ENCODE measurements around the gene HAO2.

Gene HAO2
- 0 reads per million in 3 donors for total RNA-seq

- Histone ChIP-seq H3K9me3 (ENCODE audit: control insufficient read depth, low read length) (no peaks in the 10 kb centered on the region), H3K27ac (ENCODE audit: insufficient read depth, low read length, poor library complexity, severe bottlenecking) (no peak within 1 kb of the TSS), H3K27me3 (replicated peaks; ENCODE audit: control insufficient read depth, insufficient read depth, low read length, poor library complexity, severe bottlenecking) (no peaks in the 10 kb centered on the region), H3K4me3 (ENCODE audit: insufficient read depth, low read depth, low read length, poor library complexity, severe bottlenecking) (no peak within 1 kb of the TSS), H3K4me1 (ENCODE audit: control insufficient read depth, insufficient read depth, low read length, poor library complexity, severe bottlenecking) (no peaks in the 10 kb centered on the region), H3K36me3 (ENCODE audit: control insufficient read depth, insufficient read depth, low read length) (no peaks in the 10 kb centered on the region)
- DNase-seq: no peak
Observed at GRCh38 chr1:119368554-119368953, at the start of gene HAO2. Gene HAO2, plus strand, starts transcription at chr1:119368785. Its CDS starts 12,301 bp downstream, at chr1:119381086.

- H3K36me3 ChIP-seq (ENCODE audit: control insufficient read depth, insufficient read depth, low read length): no peaks in the 10 kb centered on the region
- H3K9me3 ChIP-seq (ENCODE audit: control insufficient read depth, low read length): no peaks in the 10 kb centered on the region
- no peak for DNase-seq
Observed at GRCh38 chr1:119320100-119320499, 48.5 kb upstream of the HAO2 start.

DNA sequence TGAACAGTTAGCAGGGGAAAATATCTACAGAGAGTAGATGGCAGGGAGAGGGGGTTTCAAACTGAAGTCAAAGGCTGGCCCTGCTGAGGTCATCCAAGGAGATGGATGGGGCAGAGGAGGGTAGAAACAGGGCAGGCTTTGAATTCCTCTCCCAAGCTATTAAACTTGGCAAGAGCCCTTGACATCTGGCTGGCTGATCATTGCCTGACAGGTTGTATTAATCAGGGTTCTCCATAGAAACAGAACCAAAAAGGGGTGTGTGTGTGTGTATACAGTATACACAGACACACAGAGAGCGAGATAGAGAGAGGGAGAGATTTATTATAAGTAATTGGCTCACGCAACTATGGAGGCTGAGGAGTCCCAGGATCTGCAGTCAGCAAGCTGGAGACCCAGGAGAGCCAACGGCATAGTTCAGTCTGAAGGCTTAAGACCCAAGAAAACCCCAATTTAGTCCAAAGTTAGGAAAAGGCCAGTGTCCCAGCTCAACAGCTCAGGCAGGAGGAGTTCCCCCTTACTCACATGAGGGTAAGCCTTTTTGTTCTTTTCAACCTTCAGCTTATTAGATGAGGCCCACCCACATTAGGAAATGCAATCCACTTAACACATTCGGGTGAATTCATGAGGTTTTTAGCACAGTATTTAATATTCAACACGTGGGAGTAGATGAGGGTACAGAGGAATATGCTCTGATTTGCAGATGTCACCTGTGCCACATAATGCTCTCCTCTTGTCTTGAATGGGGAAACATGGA, 46.7 kb upstream of the HAO2 start:
- no peak overlapping the region for H3K4me3 ChIP-seq (ENCODE audit: insufficient read depth, low read depth, low read length, poor library complexity, severe bottlenecking)
- no peak for DNase-seq
- H3K27me3 ChIP-seq (replicated peaks; ENCODE audit: control insufficient read depth, insufficient read depth, low read length, poor library complexity, severe bottlenecking): no peaks in the 10 kb centered on the region
- no peaks in the 10 kb centered on the region for H3K4me1 ChIP-seq (ENCODE audit: control insufficient read depth, insufficient read depth, low read length, poor library complexity, severe bottlenecking)
- H3K36me3 ChIP-seq (ENCODE audit: control insufficient read depth, insufficient read depth, low read length): no peaks in the 10 kb centered on the region
- no peaks in the 10 kb centered on the region for H3K9me3 ChIP-seq (ENCODE audit: control insufficient read depth, low read length)
- no peak overlapping the region for H3K27ac ChIP-seq (ENCODE audit: insufficient read depth, low read length, poor library complexity, severe bottlenecking)

More at GRCh38 chr1:119320100-119320499, 48.5 kb upstream of the HAO2 start:
- H3K27me3 ChIP-seq (replicated peaks; ENCODE audit: control insufficient read depth, insufficient read depth, low read length, poor library complexity, severe bottlenecking): no peaks in the 10 kb centered on the region
- no peaks in the 10 kb centered on the region for H3K4me1 ChIP-seq (ENCODE audit: control insufficient read depth, insufficient read depth, low read length, poor library complexity, severe bottlenecking)
- H3K27ac ChIP-seq (ENCODE audit: insufficient read depth, low read length, poor library complexity, severe bottlenecking): no peak overlapping the region
- no peak overlapping the region for H3K4me3 ChIP-seq (ENCODE audit: insufficient read depth, low read depth, low read length, poor library complexity, severe bottlenecking)

DNA sequence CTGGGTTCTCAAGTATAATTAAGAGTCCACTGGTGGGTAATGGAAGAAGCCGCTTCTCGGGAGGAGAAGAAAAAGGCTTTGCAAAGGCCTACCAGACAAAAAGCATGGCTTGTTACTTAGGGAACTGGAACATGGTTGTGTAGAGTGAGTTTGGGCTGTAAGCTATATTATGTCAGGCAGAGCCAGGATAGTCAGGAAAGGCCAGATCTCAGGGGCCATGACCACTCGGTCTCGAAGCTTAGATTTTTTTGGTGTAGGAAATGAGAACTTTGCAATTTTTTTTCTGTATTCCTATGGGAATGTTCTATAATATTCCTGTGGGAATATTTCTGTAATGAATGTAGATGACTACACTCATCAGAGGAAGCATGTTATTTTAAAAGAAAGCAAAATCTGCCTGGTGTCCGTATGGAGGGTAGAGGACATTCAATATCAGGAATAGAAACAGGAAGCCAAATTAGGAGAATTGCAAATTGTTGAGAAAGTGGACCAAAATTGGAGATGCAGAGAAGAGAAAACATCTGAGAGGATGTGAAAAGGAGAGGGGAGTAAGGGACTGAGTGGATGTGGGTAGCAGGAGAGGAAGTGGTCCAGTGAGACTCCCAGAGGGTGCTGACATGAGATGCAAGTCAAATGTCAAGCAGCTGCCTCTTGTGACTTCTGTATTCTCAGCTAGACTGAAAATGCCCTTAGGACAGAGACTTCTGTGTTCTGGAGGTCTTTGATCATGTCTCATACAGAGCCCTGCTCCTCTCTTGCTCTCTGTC, 45.2 kb upstream of the HAO2 start:
- DNase-seq: no peak
- H3K36me3 ChIP-seq (ENCODE audit: control insufficient read depth, insufficient read depth, low read length): no peaks in the 10 kb centered on the region
- no peak overlapping the region for H3K4me3 ChIP-seq (ENCODE audit: insufficient read depth, low read depth, low read length, poor library complexity, severe bottlenecking)
- no peaks in the 10 kb centered on the region for H3K27me3 ChIP-seq (replicated peaks; ENCODE audit: control insufficient read depth, insufficient read depth, low read length, poor library complexity, severe bottlenecking)
- H3K9me3 ChIP-seq (ENCODE audit: control insufficient read depth, low read length): no peaks in the 10 kb centered on the region
- no peaks in the 10 kb centered on the region for H3K4me1 ChIP-seq (ENCODE audit: control insufficient read depth, insufficient read depth, low read length, poor library complexity, severe bottlenecking)
- H3K27ac ChIP-seq (ENCODE audit: insufficient read depth, low read length, poor library complexity, severe bottlenecking): no peak overlapping the region

DNA sequence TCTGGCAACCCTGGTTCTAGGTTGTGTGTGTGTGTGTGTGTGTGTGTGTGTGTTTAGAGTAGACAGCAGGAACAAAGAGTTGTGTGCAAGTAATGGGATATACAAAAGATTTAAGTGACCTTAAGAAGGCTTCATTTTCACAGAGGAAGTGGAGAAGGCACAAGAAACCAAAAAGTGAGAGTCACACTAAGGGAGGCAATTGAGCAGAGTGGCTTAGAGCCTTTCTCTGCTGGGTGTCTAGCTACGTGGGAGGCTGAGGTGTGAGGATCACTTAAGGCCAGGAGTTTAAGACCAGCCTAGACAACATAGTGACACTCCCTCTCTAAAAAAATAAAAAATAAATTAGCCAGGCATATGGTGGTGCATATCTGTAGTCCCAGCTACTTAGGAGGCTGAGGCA, 44.4 kb upstream of the HAO2 start:
- Histone ChIP-seq H3K4me1 (ENCODE audit: control insufficient read depth, insufficient read depth, low read length, poor library complexity, severe bottlenecking) (no peaks in the 10 kb centered on the region), H3K27me3 (replicated peaks; ENCODE audit: control insufficient read depth, insufficient read depth, low read length, poor library complexity, severe bottlenecking) (no peaks in the 10 kb centered on the region), H3K36me3 (ENCODE audit: control insufficient read depth, insufficient read depth, low read length) (no peaks in the 10 kb centered on the region), H3K9me3 (ENCODE audit: control insufficient read depth, low read length) (no peaks in the 10 kb centered on the region), H3K27ac (ENCODE audit: insufficient read depth, low read length, poor library complexity, severe bottlenecking) (no peak overlapping the region), H3K4me3 (ENCODE audit: insufficient read depth, low read depth, low read length, poor library complexity, severe bottlenecking) (no peak overlapping the region)
- DNase-seq: no peak

GRCh38 chr1:119326251-119326650, 42.3 kb upstream of the HAO2 start:
- no peak for DNase-seq

GRCh38 chr1:119327094-119327449, 41.5 kb upstream of the HAO2 start:
- no peak overlapping the region for H3K27ac ChIP-seq (ENCODE audit: insufficient read depth, low read length, poor library complexity, severe bottlenecking)
- H3K4me3 ChIP-seq (ENCODE audit: insufficient read depth, low read depth, low read length, poor library complexity, severe bottlenecking): peak overlapping the region; percentile 46
- H3K9me3 ChIP-seq (ENCODE audit: control insufficient read depth, low read length): no peaks in the 10 kb centered on the region
- H3K36me3 ChIP-seq (ENCODE audit: control insufficient read depth, insufficient read depth, low read length): no peaks in the 10 kb centered on the region
- DNase-seq: no peak
- no peaks in the 10 kb centered on the region for H3K27me3 ChIP-seq (replicated peaks; ENCODE audit: control insufficient read depth, insufficient read depth, low read length, poor library complexity, severe bottlenecking)
- H3K4me1 ChIP-seq (ENCODE audit: control insufficient read depth, insufficient read depth, low read length, poor library complexity, severe bottlenecking): no peaks in the 10 kb centered on the region

More at GRCh38 chr1:119326251-119326650, 42.3 kb upstream of the HAO2 start:
- no peaks in the 10 kb centered on the region for H3K27me3 ChIP-seq (replicated peaks; ENCODE audit: control insufficient read depth, insufficient read depth, low read length, poor library complexity, severe bottlenecking)
- H3K4me1 ChIP-seq (ENCODE audit: control insufficient read depth, insufficient read depth, low read length, poor library complexity, severe bottlenecking): no peaks in the 10 kb centered on the region
- no peaks in the 10 kb centered on the region for H3K9me3 ChIP-seq (ENCODE audit: control insufficient read depth, low read length)
- no peak overlapping the region for H3K4me3 ChIP-seq (ENCODE audit: insufficient read depth, low read depth, low read length, poor library complexity, severe bottlenecking)
- no peak overlapping the region for H3K27ac ChIP-seq (ENCODE audit: insufficient read depth, low read length, poor library complexity, severe bottlenecking)
- no peaks in the 10 kb centered on the region for H3K36me3 ChIP-seq (ENCODE audit: control insufficient read depth, insufficient read depth, low read length)

DNA sequence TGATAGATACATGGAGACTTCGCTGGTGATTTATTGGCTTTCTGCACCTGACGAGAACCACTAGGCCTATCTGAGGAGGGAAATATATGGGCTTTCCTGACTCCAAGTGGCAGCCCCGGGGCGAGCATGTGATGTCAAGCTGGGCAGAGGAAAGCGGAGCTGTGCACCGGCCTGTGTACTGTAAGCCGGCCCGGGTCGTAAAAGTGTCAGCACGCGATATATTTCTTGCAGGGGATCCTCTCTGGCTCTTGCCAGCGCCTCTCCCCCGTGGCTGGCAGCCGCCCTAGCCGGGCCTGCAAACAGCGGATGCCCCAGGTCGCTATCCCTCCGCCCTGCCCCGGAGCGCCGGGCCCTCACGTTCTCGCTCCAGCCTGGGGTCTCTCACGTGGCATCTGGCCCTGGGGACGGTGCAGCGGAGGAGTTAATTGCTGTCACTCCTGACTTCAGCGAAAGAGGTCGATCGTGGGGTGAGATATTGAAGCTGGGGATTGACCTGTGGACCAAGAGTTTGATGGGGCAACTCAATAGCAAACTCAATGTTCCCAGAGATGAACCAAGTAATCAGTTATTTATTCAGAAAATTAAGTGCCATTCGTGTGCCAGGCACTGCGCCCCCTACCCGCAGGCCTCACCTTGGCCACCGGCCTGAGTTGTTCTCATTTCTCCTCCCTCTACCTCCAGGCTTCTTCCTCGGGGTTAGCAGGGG, 41.0 kb upstream of the HAO2 start:
- Histone ChIP-seq H3K27me3 (replicated peaks; ENCODE audit: control insufficient read depth, insufficient read depth, low read length, poor library complexity, severe bottlenecking) (no peaks in the 10 kb centered on the region), H3K27ac (ENCODE audit: insufficient read depth, low read length, poor library complexity, severe bottlenecking) (no peak overlapping the region), H3K4me1 (ENCODE audit: control insufficient read depth, insufficient read depth, low read length, poor library complexity, severe bottlenecking) (no peaks in the 10 kb centered on the region), H3K4me3 (ENCODE audit: insufficient read depth, low read depth, low read length, poor library complexity, severe bottlenecking) (peak overlapping the region; percentile 46), H3K9me3 (ENCODE audit: control insufficient read depth, low read length) (no peaks in the 10 kb centered on the region), H3K36me3 (ENCODE audit: control insufficient read depth, insufficient read depth, low read length) (no peaks in the 10 kb centered on the region)
- DNase-seq: no peak

DNA sequence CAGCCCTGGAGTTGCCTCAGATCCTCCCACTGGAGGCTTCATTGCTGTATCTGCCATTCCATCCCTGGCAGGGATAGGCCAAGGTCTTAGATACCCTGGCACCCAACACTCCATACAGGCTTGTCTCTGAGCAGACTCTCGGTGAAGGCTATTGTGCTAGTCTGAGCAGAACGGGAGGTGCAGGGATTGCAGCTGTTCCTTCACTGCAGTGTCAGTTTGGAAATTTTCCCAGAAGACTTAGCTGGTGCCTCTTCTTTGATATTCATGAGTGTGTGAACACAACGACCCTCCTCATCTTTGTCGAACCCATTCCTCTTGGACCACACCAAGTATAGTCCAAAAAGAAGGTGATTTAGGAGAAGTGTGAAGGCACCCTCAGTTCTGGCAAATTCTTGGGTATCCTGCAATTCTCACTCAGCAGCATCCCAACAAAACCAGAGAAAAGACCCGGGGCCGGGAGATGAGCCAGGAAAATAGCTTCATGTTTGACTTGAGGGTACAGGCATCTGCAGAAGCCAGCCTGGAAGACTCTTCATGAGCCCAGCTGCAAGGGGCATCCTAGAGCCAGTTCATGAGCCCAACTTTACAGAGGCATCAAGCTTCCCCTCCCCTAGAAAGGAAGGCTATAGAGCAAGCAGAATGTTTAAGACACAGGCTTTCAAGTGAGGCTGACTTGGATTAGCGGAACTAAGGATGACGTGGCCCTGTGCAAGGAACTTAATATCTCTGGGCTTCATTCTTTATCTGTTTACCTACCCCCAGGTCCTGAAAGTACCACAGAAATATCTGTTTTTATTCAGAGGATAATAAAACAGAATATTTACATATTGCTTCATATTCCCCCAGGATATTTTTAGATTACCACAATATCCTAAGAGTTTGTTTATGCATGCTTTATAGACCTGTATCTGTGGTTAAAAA, 38.8 kb upstream of the HAO2 start:
- no peaks in the 10 kb centered on the region for H3K27me3 ChIP-seq (replicated peaks; ENCODE audit: control insufficient read depth, insufficient read depth, low read length, poor library complexity, severe bottlenecking)
- H3K36me3 ChIP-seq (ENCODE audit: control insufficient read depth, insufficient read depth, low read length): no peaks in the 10 kb centered on the region
- DNase-seq: no peak
- no peak overlapping the region for H3K27ac ChIP-seq (ENCODE audit: insufficient read depth, low read length, poor library complexity, severe bottlenecking)
- no peak overlapping the region for H3K4me3 ChIP-seq (ENCODE audit: insufficient read depth, low read depth, low read length, poor library complexity, severe bottlenecking)
- no peaks in the 10 kb centered on the region for H3K9me3 ChIP-seq (ENCODE audit: control insufficient read depth, low read length)
- no peaks in the 10 kb centered on the region for H3K4me1 ChIP-seq (ENCODE audit: control insufficient read depth, insufficient read depth, low read length, poor library complexity, severe bottlenecking)

Data from effector memory CD4-positive, alpha-beta T cell (primary cell).